ENCODE measurements around the gene RPL18A.

The RPL18A gene

DNA sequence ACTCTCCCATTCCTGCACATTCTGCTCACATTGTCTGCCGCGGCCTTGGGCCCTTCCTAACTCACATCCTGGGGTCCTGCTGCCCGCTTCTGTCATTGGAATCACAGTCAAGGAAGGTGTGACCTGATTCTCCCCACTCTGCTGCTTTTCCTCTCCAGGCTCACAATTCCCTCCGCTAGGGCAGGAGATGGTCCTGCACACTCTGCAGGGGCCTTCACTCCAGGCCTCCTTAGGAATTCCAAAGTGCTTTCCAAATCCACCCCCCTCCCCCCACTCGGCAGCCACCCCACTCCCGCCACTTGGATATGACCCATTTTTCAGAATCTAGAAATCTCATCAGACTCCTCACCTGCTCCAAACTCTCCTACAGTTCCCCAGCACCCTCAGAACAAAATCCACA is 9.0 kb downstream of the RPL18A start:
- no peak for DNase-seq
- Histone ChIP-seq H2BK120ac (ENCODE audit: low read depth, low read length) (no peak overlapping the region), H3K4ac (ENCODE audit: low read depth, low read length) (no peak overlapping the region), H3K4me2 (ENCODE audit: low read length) (no peak overlapping the region), H4K8ac (ENCODE audit: low read depth, low read length) (no peak overlapping the region), H3K9ac (ENCODE audit: low read length) (no peak overlapping the region), H2AK5ac (ENCODE audit: low read length) (no peak overlapping the region), H3K23ac (ENCODE audit: low read length) (no peak overlapping the region), H3K27ac (ENCODE audit: low read depth, low read length) (no peak overlapping the region), H3K27me3 (ENCODE audit: insufficient read depth, low read length, poor library complexity) (no peaks in the 10 kb centered on the region), H3K56ac (ENCODE audit: low read length) (peak overlapping the region; percentile 25), H2BK15ac (replicated peaks; ENCODE audit: low read depth) (no peak overlapping the region), H4K5ac (ENCODE audit: low read length) (no peak overlapping the region), H3K36me3 (ENCODE audit: control insufficient read depth, insufficient read depth, low read length) (peaks cover 7% of the 10 kb centered on the region), H3K79me2 (ENCODE audit: control insufficient read depth, insufficient read depth, low read length) (no peaks in the 10 kb centered on the region), H3K4me3 (ENCODE audit: low read length) (no peak overlapping the region), H2BK5ac (ENCODE audit: low read length) (no peak overlapping the region), H3K18ac (ENCODE audit: low read length) (no peak overlapping the region), H3K4me1 (ENCODE audit: control insufficient read depth, low read depth, low read length) (no peaks in the 10 kb centered on the region), H3K79me1 (ENCODE audit: low read length) (no peaks in the 10 kb centered on the region)
- WGBS (ENCODE audit: extremely low coverage, insufficient coverage, low lambda C conversion rate): no CpG with 5 or more reads among the region's 6 CpGs

DNA sequence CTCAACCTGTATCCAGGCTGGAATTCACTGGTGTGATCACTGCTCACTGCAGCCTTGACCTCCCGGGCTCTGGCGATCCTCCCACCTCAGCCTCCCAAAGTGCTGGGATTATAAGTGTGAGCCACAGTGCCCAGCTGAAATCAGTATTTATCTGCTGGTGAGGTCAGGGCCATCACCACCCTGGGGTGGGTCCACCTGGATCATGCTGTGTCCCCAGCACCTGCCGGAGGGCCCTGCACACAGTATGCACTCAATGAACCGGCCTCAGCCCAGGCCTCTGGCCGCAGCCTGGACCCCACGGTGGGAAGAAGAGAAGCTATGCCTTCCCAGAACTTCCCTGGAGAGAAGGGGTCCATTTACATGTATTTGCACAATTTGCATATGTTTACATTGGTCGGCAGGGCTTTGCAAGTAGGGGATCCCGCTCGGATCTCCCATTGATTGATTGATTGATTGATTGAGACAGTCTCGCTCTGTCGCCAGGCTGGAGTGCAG is 9.5 kb downstream of the RPL18A start:
- no peaks in the 10 kb centered on the region for H3K27me3 ChIP-seq (ENCODE audit: insufficient read depth, low read length, poor library complexity)

DNA sequence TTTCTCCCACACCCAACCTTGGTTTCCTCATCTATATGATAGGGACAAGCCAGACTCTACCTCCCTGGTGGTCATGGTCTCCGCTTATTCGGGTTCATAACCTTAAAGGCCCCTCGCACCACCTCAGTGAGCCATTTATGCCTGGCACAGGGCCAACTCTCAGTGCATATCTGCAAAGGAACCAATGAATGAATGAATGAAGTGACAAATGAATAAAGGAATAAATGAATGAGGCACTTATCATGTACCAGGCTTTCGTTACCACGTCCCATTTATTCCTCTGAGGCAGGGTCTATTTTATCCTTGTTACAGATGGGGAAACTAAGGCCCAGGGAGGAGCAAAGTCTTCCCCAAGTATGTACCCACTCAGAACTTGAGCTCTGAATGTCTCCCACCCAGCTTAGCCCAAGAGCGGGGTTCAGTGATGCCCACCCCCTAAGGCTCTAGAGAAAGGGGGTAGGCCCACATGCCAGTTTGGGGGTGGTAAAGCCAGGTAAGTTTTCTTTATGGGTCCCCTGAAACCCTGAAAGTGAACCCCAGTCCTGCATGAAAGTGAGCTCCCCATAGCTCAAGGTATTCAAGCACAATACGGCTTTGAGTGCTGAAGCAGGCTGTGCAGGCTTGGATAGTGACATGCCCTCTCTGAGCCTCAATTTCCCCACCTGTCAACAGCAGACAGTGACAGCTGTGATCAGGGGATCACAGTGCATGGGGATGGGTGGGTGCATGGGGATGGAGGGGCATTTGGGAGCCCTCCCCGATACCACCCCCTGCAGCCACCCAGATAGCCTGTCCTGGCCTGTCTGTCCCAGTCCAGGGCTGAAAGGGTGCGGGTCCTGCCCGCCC is 11.5 kb downstream of the RPL18A start:
- WGBS (ENCODE audit: extremely low coverage, insufficient coverage, low lambda C conversion rate): no CpG with 5 or more reads among the region's 10 CpGs
- no peak overlapping the region for H3K4me2 ChIP-seq (ENCODE audit: low read length)
- H2AK5ac ChIP-seq (ENCODE audit: low read length): no peak overlapping the region
- no peak for DNase-seq
- H2BK5ac ChIP-seq (ENCODE audit: low read length): no peak overlapping the region
- H2BK120ac ChIP-seq (ENCODE audit: low read depth, low read length): no peak overlapping the region
- H3K9ac ChIP-seq (ENCODE audit: low read length): no peak overlapping the region
- no peaks in the 10 kb centered on the region for H3K79me2 ChIP-seq (ENCODE audit: control insufficient read depth, insufficient read depth, low read length)
- no peak overlapping the region for H3K4ac ChIP-seq (ENCODE audit: low read depth, low read length)
- H4K5ac ChIP-seq (ENCODE audit: low read length): no peak overlapping the region
- H3K79me1 ChIP-seq (ENCODE audit: low read length): no peaks in the 10 kb centered on the region
- H2BK15ac ChIP-seq (replicated peaks; ENCODE audit: low read depth): no peak overlapping the region
- no peak overlapping the region for H3K27ac ChIP-seq (ENCODE audit: low read depth, low read length)
- H3K4me3 ChIP-seq (ENCODE audit: low read length): no peak overlapping the region
- H3K27me3 ChIP-seq (ENCODE audit: insufficient read depth, low read length, poor library complexity): no peaks in the 10 kb centered on the region
- H3K23ac ChIP-seq (ENCODE audit: low read length): no peak overlapping the region
- no peak overlapping the region for H4K8ac ChIP-seq (ENCODE audit: low read depth, low read length)
- no peaks in the 10 kb centered on the region for H3K36me3 ChIP-seq (ENCODE audit: control insufficient read depth, insufficient read depth, low read length)
- H3K18ac ChIP-seq (ENCODE audit: low read length): no peak overlapping the region
- H3K4me1 ChIP-seq (ENCODE audit: control insufficient read depth, low read depth, low read length): no peaks in the 10 kb centered on the region
- H3K56ac ChIP-seq (ENCODE audit: low read length): no peak overlapping the region

More for the DNA sequence above, 9.5 kb downstream of the RPL18A start:
- H2BK15ac ChIP-seq (replicated peaks; ENCODE audit: low read depth): no peak overlapping the region
- H2BK120ac ChIP-seq (ENCODE audit: low read depth, low read length): no peak overlapping the region
- H3K18ac ChIP-seq (ENCODE audit: low read length): no peak overlapping the region
- DNase-seq: no peak
- no CpG with 5 or more reads among the region's 11 CpGs for WGBS (ENCODE audit: extremely low coverage, insufficient coverage, low lambda C conversion rate)
- H3K4me1 ChIP-seq (ENCODE audit: control insufficient read depth, low read depth, low read length): no peaks in the 10 kb centered on the region
- H3K9ac ChIP-seq (ENCODE audit: low read length): no peak overlapping the region
- H3K4me2 ChIP-seq (ENCODE audit: low read length): no peak overlapping the region
- no peak overlapping the region for H3K4me3 ChIP-seq (ENCODE audit: low read length)
- H3K79me2 ChIP-seq (ENCODE audit: control insufficient read depth, insufficient read depth, low read length): no peaks in the 10 kb centered on the region
- H3K4ac ChIP-seq (ENCODE audit: low read depth, low read length): no peak overlapping the region
- H3K79me1 ChIP-seq (ENCODE audit: low read length): no peaks in the 10 kb centered on the region
- no peak overlapping the region for H3K23ac ChIP-seq (ENCODE audit: low read length)
- no peak overlapping the region for H4K8ac ChIP-seq (ENCODE audit: low read depth, low read length)
- H2BK5ac ChIP-seq (ENCODE audit: low read length): no peak overlapping the region
- no peak overlapping the region for H3K56ac ChIP-seq (ENCODE audit: low read length)
- no peak overlapping the region for H4K5ac ChIP-seq (ENCODE audit: low read length)
- no peak overlapping the region for H3K27ac ChIP-seq (ENCODE audit: low read depth, low read length)
- no peak overlapping the region for H2AK5ac ChIP-seq (ENCODE audit: low read length)
- H3K36me3 ChIP-seq (ENCODE audit: control insufficient read depth, insufficient read depth, low read length): peaks cover 2% of the 10 kb centered on the region

DNA sequence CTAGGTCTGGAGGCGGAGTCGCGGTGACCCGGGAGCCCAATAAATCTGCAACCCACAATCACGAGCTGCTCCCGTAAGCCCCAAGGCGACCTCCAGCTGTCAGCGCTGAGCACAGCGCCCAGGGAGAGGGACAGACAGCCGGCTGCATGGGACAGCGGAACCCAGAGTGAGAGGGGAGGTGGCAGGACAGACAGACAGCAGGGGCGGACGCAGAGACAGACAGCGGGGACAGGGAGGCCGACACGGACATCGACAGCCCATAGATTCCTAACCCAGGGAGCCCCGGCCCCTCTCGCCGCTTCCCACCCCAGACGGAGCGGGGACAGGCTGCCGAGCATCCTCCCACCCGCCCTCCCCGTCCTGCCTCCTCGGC is 12.2 kb downstream of the RPL18A start, which contains the start of gene SLC5A5:
TSS of gene SLC5A5 (plus strand) at position 68 of the 373 bp plus-strand sequence. CDS start 375 bp downstream, outside the sequence.
- Histone ChIP-seq H3K79me1 (ENCODE audit: low read length) (no peaks in the 10 kb centered on the region), H3K79me2 (ENCODE audit: control insufficient read depth, insufficient read depth, low read length) (no peaks in the 10 kb centered on the region), H3K23ac (ENCODE audit: low read length) (no peak within 1 kb of the TSS), H2AK5ac (ENCODE audit: low read length) (no peak within 1 kb of the TSS), H3K4me3 (ENCODE audit: low read length) (no peak within 1 kb of the TSS), H3K56ac (ENCODE audit: low read length) (no peak within 1 kb of the TSS), H3K18ac (ENCODE audit: low read length) (no peak within 1 kb of the TSS), H3K9ac (ENCODE audit: low read length) (no peak within 1 kb of the TSS), H3K36me3 (ENCODE audit: control insufficient read depth, insufficient read depth, low read length) (no peaks in the 10 kb centered on the region), H3K27me3 (ENCODE audit: insufficient read depth, low read length, poor library complexity) (no peaks in the 10 kb centered on the region), H4K8ac (ENCODE audit: low read depth, low read length) (no peak within 1 kb of the TSS), H2BK5ac (ENCODE audit: low read length) (no peak within 1 kb of the TSS), H2BK15ac (replicated peaks; ENCODE audit: low read depth) (no peak within 1 kb of the TSS), H3K27ac (ENCODE audit: low read depth, low read length) (no peak within 1 kb of the TSS), H3K4me2 (ENCODE audit: low read length) (no peak within 1 kb of the TSS), H3K4ac (ENCODE audit: low read depth, low read length) (no peak within 1 kb of the TSS), H4K5ac (ENCODE audit: low read length) (no peak within 1 kb of the TSS), H3K4me1 (ENCODE audit: control insufficient read depth, low read depth, low read length) (no peaks in the 10 kb centered on the region), H2BK120ac (ENCODE audit: low read depth, low read length) (no peak within 1 kb of the TSS)
- WGBS (ENCODE audit: extremely low coverage, insufficient coverage, low lambda C conversion rate): no CpG with 5 or more reads among the region's 26 CpGs
- no peak for DNase-seq

DNA sequence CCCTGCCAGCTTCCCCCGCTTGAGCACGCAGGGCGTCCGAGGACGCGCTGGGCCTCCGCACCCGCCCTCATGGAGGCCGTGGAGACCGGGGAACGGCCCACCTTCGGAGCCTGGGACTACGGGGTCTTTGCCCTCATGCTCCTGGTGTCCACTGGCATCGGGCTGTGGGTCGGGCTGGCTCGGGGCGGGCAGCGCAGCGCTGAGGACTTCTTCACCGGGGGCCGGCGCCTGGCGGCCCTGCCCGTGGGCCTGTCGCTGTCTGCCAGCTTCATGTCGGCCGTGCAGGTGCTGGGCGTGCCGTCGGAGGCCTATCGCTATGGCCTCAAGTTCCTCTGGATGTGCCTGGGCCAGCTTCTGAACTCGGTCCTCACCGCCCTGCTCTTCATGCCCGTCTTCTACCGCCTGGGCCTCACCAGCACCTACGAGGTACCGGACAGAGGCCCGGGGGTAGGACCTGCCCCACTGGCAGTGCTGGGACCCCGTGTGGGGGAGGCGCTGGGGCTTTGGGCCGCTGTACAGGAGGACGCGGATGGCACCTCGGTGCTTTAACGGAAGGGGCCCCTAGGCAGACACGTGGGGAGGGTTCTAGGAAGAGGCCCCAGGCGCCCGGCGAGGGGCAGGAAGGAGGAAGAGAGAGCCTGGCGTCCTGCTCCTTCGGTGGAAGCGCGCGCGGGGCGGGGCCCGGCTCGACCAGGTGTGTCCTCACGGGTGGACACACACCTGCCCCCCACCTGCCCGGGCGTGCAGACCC is 12.7 kb downstream of the RPL18A start:
- Histone ChIP-seq H3K36me3 (ENCODE audit: control insufficient read depth, insufficient read depth, low read length) (no peaks in the 10 kb centered on the region), H3K4ac (ENCODE audit: low read depth, low read length) (no peak overlapping the region), H3K4me1 (ENCODE audit: control insufficient read depth, low read depth, low read length) (no peaks in the 10 kb centered on the region), H2AK5ac (ENCODE audit: low read length) (no peak overlapping the region), H3K56ac (ENCODE audit: low read length) (no peak overlapping the region), H3K23ac (ENCODE audit: low read length) (no peak overlapping the region), H3K79me1 (ENCODE audit: low read length) (no peaks in the 10 kb centered on the region), H3K4me2 (ENCODE audit: low read length) (no peak overlapping the region), H2BK5ac (ENCODE audit: low read length) (no peak overlapping the region), H2BK15ac (replicated peaks; ENCODE audit: low read depth) (no peak overlapping the region), H4K8ac (ENCODE audit: low read depth, low read length) (no peak overlapping the region), H3K18ac (ENCODE audit: low read length) (no peak overlapping the region), H3K9ac (ENCODE audit: low read length) (no peak overlapping the region), H2BK120ac (ENCODE audit: low read depth, low read length) (no peak overlapping the region), H3K79me2 (ENCODE audit: control insufficient read depth, insufficient read depth, low read length) (no peaks in the 10 kb centered on the region), H4K5ac (ENCODE audit: low read length) (no peak overlapping the region), H3K27me3 (ENCODE audit: insufficient read depth, low read length, poor library complexity) (no peaks in the 10 kb centered on the region), H3K27ac (ENCODE audit: low read depth, low read length) (no peak overlapping the region), H3K4me3 (ENCODE audit: low read length) (no peak overlapping the region)
- WGBS (ENCODE audit: extremely low coverage, insufficient coverage, low lambda C conversion rate): no CpG with 5 or more reads among the region's 61 CpGs
- no peak for DNase-seq

Measured in mesendoderm (in vitro differentiated cells).